Measurements from ENCODE around the gene CMIP.

The CMIP gene

DNA sequence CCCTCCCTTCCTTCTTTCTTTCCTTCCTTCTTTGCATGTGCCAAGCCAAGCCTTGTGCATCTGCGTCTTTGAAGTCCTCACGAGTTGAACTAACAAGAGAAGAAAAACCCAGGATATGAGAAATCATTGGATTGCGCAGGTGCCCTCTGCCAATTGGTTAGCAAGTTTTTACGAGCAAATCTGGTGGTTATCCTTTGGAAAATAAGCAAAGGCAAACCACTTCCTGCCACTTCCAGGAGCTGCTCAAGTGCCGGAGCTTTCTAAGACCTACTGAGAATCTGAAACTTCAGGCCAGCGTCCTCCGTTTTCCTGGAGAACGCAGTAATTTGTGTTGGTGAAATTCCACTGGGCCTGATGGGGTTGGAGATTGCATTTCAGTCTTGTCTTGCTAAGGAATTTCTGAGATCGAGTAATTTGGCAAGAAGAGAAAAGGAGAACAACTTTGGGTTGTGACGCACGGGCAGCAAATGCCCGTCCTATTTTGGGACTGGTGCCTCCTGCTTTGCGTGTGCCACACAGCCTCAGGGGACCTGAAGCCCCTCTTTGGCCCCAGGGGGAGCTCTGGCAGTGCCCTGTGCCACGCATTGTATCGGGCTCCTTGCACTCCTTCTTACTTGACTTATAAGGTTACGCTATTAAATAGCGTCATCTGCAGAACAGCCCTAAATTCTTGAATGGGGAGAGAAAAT, 56.4 kb downstream of the CMIP start:
- H3K4me3 ChIP-seq (ENCODE audit: low read length): no peak overlapping the region
- TF ChIP-seq ZNF274 (IDR thresholded peaks at IDR 0.05; ENCODE audit: low read depth, low read length): no peak

GRCh38 chr16:81502396-81503070, 57.9 kb downstream of the CMIP start:
- no peak overlapping the region for H3K4me3 ChIP-seq (ENCODE audit: low read length)
- no peak for TF ChIP-seq ZNF274 (IDR thresholded peaks at IDR 0.05; ENCODE audit: low read depth, low read length)

DNA sequence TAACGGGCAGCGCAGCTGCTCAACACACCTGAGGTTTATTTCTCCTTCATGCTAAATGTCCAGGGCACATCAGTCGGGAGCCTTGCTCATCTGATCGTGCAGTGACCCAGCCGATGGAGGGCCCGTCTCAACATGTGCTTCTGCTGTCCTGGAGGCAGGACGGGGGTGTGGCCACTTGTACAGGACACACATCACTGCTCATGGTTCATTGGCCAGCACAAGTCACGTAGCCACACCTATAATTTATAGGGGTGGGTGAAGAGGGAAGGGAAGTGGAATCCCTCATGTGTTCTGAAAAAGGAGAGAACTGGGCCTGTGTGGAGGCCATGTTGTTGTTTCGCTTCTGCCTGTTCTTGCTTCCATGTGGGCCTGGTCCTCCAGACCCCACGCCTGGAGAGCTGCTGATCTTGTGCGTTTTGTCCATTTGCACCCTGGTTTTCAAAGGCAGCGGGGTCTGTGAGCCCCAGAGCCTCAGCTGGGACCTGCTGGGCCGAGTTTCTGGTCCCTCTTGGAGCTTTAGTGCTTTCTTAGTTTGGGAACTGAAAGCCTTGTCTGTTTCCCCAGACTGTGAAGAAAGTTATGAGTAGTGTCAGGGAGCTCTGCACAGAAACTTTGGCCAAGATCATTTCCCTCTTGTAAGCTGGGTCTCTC, 60.5 kb downstream of the CMIP start:
- no peak for TF ChIP-seq ZNF274 (IDR thresholded peaks at IDR 0.05; ENCODE audit: low read depth, low read length)
- no peak overlapping the region for H3K4me3 ChIP-seq (ENCODE audit: low read length)

- TF ChIP-seq ZNF274 (IDR thresholded peaks at IDR 0.05; ENCODE audit: low read depth, low read length): no peak
- no peak overlapping the region for H3K4me3 ChIP-seq (ENCODE audit: low read length)
Observed at GRCh38 chr16:81509404-81509803, 64.8 kb downstream of the CMIP start.

DNA sequence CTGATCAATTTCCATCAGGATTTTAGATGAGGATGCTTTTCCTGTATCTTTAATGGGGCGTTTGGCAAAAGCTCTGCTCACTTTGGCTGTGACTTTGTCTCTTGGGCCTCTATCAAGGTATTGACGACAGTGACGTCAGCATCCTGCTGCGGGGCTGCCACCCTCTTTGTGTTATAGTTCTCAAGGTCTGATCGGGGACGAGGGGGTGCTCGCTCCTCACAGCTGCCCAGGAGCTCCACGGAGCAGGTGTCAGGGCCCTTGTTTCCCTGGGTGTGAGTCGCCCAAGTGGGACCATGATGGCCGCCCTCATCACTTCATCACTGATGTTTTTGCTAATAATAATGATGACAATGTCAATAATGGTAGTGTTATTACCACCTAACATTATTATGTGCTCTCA, 65.4 kb downstream of the CMIP start:
- no peak overlapping the region for H3K4me3 ChIP-seq (ENCODE audit: low read length)
- no peak for TF ChIP-seq ZNF274 (IDR thresholded peaks at IDR 0.05; ENCODE audit: low read depth, low read length)

GRCh38 chr16:81511371-81511770, 66.8 kb downstream of the CMIP start:
- no peak overlapping the region for H3K4me3 ChIP-seq (ENCODE audit: low read length)
- TF ChIP-seq ZNF274 (IDR thresholded peaks at IDR 0.05; ENCODE audit: low read depth, low read length): no peak

GRCh38 chr16:81513204-81514040, 68.8 kb downstream of the CMIP start:
- H3K4me3 ChIP-seq (ENCODE audit: low read length): no peak overlapping the region; the same call in 1 of the 2 replicates
- TF ChIP-seq ZNF274 (IDR thresholded peaks at IDR 0.05; ENCODE audit: low read depth, low read length): no peak

DNA sequence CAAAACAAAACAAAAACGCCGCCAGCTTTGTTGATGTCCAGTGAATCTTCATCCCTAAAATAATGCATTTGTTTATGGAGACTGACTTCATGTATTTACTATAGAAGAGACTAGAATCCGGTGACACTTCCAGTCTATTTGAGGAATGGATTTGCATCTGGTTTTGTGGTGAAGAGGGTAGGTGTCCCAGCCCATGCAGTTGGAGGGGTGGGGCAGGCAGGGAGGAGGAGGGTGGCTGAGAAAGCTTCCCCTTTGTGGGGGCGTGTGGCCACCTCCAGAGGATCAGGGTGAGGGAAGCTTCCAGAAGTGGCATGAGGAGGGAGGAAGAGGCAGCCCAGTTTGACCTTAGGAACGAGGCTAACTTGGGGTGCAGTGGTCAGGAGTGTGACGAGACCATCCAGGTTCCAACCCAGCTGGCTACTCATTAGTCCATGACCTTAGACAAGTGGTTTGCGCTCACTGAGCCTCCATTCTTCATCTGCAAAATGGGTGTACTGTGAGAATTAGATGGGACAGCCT, 69.5 kb downstream of the CMIP start:
- TF ChIP-seq ZNF274 (IDR thresholded peaks at IDR 0.05; ENCODE audit: low read depth, low read length): no peak
- H3K4me3 ChIP-seq (ENCODE audit: low read length): no peak overlapping the region; the same call in 1 of the 2 replicates

DNA sequence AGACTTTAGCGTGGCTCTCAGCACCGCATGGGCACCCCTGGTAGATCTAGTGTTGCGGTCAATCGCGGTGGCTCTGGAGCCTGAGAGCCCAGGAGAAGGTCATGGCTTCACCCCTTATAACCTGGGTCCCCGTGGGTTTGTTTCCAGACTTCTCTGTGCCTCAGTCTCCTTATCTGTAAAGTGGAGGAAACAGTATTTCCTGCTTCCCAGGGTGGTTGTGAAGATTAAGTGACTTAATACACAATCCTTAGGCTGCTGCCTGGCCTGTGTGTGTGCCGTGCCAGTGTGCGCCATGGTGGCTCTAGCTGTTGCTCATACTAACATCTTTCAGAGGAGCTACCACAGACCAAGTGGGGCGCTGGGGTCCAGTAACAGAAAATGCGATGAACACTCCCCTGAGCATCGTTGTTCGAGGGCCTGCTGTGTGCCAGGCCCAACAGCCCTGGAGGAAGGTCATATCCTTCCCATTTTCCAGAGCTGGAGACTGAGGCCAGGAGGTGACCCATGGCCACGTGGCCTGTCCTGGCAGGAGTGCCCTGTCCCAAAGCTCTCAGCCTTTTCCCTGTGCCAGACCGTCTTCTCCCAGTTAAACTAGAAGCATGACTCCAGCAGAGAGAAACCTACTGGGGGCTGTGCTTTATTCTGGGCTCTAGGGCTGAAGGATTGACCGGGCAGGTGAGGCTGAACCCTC, 70.1 kb downstream of the CMIP start:
- TF ChIP-seq ZNF274 (IDR thresholded peaks at IDR 0.05; ENCODE audit: low read depth, low read length): no peak
- H3K4me3 ChIP-seq (ENCODE audit: low read length): no peak overlapping the region

- TF ChIP-seq ZNF274 (IDR thresholded peaks at IDR 0.05; ENCODE audit: low read depth, low read length): no peak
- H3K4me3 ChIP-seq (ENCODE audit: low read length): no peak overlapping the region
Observed at GRCh38 chr16:81515281-81515680, 70.7 kb downstream of the CMIP start.

DNA sequence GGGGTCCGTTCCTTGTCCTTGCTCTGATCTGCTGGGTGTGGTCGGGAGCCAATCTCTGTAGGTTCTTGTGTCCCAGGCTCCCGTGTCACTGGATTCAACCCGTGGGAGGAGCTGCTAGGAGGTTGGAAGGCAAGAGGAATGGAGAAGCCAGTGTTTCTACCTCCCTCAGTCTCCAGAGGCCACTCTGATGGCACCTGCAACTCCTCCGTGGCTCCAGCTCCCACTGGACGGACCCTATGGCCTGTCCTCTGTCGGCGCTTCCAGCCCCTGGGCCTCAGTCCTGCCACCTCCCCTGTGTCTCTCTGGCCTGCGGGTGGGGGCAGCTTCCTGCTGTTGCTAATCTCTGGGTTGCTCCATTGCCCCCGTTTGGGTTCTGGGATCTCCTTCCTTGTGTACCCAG, 71.1 kb downstream of the CMIP start:
- H3K4me3 ChIP-seq (ENCODE audit: low read length): no peak overlapping the region
- no peak for TF ChIP-seq ZNF274 (IDR thresholded peaks at IDR 0.05; ENCODE audit: low read depth, low read length)

- no peak overlapping the region for H3K4me3 ChIP-seq (ENCODE audit: low read length)
- TF ChIP-seq ZNF274 (IDR thresholded peaks at IDR 0.05; ENCODE audit: low read depth, low read length): no peak
Observed at GRCh38 chr16:81516478-81517149, 72.0 kb downstream of the CMIP start.

DNA sequence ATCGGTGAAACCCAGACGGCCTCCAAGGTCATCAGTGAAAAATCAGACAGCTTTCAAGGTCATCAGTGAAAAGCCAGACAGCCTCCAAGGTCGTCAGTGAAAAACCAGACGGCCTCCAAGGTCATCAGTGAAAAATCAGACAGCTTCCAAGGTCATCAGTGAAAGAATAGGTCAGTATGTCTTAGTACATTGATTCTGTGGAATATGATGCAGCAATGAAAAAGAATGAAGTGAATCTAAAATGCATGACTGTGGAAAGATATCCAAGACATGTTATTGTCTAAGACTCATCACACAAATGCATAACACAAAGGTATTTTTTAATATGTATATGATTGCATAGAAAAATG, 72.5 kb downstream of the CMIP start:
- no peak overlapping the region for H3K4me3 ChIP-seq (ENCODE audit: low read length)
- no peak for TF ChIP-seq ZNF274 (IDR thresholded peaks at IDR 0.05; ENCODE audit: low read depth, low read length)

All from GM08714 (cell line).